GM12872 (cell line): Measurements from ENCODE around the gene PADI3.

Source experiments
- CTCF ChIP-seq: IDR thresholded peaks from 3 replicates; pipeline ENCODE4 v1.5.1; 2011; ENCODE audit warnings: low read depth, mild to moderate bottlenecking, low read length, moderate library complexity; ENCODE audit not compliant: insufficient read depth

PADI3 gene

GRCh38 chr1:17287130-17287776 is 38.4 kb downstream of the PADI3 start:
- no peak for TF ChIP-seq CTCF

DNA sequence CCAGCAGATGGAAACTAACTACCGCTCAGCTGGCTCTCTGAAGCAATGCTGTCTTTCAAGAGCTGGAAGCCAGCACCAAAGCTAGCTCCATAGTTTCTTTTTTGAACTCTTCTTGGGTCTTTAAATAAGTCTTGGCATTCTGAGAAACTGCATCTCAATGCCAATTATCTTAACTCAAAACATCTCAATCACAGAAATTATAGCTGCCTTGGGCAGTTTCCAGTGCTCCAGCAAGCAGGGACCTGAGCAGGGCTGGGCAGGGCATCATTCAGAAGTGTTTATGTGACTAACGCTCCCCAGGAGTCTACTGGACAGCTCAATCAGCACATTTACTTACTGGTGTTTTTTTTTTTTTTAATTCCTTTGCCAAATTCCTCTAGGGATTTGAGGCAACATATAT is 40.8 kb downstream of the PADI3 start:
- no peak for TF ChIP-seq CTCF

- TF ChIP-seq CTCF = no peak
Observed at GRCh38 chr1:17290553-17290952, 41.7 kb downstream of the PADI3 start.

GRCh38 chr1:17292299-17293160 is 43.6 kb downstream of the PADI3 start:
- no peak for TF ChIP-seq CTCF

- no peak for TF ChIP-seq CTCF
Observed at GRCh38 chr1:17293681-17294425, 45.0 kb downstream of the PADI3 start.

DNA sequence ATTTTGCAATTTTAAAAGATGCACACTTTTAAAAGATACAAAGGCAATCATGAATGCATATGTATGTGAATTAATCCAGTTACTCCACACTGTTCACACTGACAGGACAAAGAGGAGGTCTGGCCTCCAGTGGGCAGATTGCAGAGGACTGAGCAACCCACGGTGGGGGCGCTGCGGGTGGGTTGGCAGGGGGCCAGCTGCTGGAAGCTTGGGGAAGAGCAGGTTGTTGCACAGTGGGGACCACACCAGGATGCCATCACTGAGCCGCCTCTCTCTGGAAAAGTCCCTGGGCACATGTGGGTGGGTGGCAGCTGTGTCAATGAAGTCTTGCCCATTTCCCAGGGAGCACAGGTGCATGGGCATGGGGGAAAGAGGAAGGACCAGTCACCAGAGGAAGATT is 46.4 kb downstream of the PADI3 start:
- no peak for TF ChIP-seq CTCF

DNA sequence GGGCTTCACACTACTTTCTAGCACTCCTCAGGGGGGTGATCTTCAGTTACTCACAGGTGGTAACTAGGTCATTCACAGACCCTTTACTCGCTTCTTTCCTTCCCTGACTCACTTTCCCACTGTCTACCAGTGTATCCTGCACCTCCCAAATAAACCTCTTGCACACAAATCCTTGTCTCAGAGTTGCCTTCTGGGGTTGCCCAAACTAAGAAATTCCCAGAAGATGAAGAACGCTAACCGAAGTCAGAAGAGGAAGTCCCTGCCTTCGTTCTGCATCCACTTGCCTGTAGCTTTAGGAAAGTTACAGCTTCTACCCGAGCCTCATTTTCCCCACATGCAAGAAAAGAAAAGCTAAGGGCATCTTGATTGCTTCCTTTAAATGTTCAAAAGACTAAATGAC is 47.2 kb downstream of the PADI3 start:
- no peak for TF ChIP-seq CTCF
